ENCODE results near the gene SYT10.

DNA sequence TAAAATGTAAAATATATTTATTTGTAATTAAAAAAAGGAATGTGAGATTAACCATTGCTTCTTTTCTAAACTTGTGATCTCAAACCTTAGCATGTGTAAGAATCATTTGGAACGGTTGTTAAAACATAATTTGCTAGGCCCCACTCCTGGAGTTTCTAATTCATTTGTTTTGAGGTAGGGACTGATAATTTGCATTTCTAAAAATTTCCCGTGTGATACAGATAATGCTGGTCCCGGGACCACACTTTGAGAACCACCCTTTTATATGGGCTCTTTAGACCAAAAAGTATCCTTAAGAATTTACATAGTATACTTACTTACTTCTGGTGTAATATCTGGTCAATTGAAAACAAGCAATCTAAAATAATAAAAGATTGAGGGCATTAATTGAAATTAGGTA lies 10.9 kb upstream of the SYT10 start:
- TF ChIP-seq, protein P1, sequence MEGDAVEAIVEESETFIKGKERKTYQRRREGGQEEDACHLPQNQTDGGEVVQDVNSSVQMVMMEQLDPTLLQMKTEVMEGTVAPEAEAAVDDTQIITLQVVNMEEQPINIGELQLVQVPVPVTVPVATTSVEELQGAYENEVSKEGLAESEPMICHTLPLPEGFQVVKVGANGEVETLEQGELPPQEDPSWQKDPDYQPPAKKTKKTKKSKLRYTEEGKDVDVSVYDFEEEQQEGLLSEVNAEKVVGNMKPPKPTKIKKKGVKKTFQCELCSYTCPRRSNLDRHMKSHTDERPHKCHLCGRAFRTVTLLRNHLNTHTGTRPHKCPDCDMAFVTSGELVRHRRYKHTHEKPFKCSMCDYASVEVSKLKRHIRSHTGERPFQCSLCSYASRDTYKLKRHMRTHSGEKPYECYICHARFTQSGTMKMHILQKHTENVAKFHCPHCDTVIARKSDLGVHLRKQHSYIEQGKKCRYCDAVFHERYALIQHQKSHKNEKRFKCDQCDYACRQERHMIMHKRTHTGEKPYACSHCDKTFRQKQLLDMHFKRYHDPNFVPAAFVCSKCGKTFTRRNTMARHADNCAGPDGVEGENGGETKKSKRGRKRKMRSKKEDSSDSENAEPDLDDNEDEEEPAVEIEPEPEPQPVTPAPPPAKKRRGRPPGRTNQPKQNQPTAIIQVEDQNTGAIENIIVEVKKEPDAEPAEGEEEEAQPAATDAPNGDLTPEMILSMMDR (IDR thresholded peaks at IDR 0.05): no peak
- TF ChIP-seq POLR2A (IDR thresholded peaks at IDR 0.05) (no peak), POLR2AphosphoS5 (IDR thresholded peaks at IDR 0.05) (no peak)
